HG02763 (cell line): Measurements from ENCODE around the gene GLG1.
"Not testable (repeated sequence)": the region's sequence is repeated elsewhere in the genome, so short reads cannot be mapped to it uniquely, and the experiment has no call there.

ENCODE experiments used
- ATAC-seq: cut with Tn5 transposase; IDR thresholded peaks from one replicate; pipeline ENCODE4 v1.9.1; 2021; ENCODE audit warnings: mild to moderate bottlenecking, moderate library complexity; ENCODE audit not compliant: unreplicated experiment

The GLG1 gene

DNA sequence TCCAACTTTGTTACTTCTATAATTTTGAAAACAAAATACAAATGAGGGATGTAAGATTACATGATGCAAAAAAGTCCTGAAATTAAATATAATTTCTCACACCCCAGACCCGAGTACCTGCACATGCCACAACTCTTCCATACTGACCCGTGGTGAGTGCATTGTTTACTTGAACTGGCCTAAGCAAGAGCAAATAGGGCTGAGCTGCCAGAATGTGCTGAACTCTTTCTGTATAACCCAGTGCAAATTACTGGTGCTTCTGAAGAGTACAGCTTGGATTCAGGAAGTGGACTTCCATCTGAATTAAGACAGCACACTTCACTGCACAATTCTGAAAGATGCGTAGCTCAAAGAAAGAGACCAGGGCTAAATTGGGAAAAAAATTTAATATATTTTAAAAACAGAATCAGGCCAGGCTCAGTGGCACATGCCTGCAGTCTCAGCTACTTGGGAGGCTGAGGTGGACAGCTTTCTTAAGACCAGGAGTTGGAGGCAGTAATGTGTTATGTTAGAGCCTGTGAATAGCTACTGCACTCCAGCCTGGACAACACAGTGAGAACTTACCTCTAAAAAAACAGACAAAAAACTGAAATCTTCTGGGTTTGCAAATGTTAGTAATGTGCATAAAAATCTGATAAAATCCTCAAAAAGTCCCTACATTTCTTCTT, 63.9 kb downstream of the GLG1 start:
- ATAC-seq: not testable (repeated sequence)

DNA sequence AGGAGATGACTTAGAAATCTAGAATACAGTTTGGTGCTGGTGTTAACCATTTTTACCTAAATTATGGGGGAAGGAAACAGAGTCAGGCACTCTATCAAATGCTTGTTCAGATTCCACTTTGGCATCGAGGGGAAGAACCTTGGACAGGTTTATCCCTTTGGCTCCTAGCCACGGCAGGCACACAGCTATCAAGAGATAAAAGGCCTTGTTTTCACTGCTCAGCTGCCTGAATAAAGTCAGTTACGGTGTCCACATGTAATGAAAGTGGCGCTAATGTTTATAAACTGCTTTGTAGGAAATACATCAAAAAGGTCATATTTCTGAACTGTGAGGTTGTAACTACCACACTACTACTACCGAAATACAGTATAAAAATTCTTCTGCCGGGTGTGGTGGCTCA, 66.3 kb downstream of the GLG1 start:
- not testable (repeated sequence) for ATAC-seq

DNA sequence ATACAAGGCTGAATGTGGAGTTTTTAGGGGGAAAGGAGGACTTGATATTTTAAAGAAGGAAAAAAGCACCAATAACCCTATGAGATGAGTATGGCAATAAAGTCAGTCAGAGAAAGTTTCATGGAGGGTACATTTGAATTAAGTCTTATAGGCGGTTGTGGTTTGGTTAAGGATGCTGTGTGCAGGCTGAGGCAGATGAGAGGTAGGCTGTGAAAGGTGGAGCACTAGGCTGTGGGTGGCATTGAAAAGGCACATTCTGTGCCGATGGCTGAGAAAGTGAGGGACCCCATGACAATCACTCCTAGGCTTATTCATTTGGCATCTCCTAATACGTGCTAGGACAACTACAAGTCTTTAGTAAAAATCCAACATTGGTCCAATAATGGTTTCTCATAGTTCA, 68.1 kb downstream of the GLG1 start:
- not testable (repeated sequence) for ATAC-seq

DNA sequence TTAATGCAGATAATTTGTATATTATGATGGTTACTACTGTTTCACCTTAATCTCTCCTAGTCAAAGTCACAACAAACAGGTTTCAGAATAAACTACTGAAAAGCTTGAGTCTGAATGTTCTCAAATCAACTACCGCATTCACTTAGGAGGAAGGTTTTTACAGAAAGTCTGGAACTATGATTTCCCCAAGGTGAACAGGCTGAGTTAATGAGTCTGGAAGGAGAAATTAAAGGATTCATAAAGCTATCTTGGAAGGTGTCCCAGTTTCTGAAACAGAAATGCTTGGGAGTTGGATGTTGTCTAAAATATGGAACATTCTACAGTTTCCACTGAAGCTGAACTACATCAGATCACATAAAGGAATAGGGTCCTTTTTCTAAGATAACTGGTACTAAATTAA, 69.2 kb downstream of the GLG1 start:
- not testable (repeated sequence) for ATAC-seq

DNA sequence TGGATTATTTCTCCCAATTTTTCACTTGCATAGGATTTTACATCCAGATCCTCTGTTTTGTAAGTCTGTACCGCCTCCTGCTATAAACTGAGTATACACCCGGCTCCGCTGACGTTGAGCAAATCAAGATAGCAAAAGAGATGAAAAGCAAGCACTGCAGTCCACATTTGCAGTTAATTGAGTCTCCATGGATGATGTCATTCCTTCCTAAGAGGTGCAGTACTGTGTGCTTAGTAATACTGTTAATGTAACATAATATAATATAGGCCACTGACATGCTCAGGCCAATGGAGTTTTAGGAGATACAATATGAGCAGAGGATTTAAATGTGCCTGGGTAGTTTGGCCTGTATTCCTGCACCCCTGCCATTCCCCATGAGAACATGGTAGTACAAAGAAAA, 72.3 kb downstream of the GLG1 start:
- not testable (repeated sequence) for ATAC-seq

DNA sequence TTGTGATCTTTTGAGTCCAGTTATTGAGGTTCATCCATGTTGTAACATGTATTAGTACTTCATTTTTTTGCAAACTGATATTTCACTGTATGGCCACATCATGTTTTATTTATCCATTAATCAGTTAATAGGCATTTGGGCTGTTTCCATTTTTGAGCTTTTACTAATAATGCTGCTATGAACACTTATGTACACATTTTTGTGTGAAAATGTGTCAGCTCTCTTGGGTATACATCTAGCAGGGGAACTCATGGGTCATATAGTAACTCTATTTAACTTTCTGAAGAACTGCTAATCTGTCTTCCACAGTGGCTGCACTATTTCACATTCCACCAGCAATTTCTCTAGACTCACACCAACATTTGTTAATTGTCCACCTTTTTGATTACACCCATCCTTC, 82.0 kb downstream of the GLG1 start:
- no peak for ATAC-seq

DNA sequence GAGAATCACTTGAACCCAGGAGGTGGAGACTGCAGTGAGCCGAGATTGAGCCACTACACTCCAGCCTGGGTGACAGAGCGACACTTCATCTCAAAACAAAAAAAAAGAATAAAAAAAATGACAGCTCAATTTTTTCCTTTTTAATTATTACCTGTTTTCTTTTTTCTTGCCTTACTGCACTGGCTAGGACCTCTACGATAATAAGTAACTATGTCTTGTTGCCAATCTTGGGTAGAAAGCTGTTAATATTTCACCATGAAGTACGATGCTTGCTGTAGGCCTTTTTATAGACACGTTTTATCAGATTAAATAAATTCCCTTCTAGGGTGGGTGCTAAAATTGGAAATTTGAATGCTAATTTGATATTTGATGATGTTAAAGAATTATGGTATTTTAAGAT, 82.8 kb downstream of the GLG1 start:
- ATAC-seq: no peak

DNA sequence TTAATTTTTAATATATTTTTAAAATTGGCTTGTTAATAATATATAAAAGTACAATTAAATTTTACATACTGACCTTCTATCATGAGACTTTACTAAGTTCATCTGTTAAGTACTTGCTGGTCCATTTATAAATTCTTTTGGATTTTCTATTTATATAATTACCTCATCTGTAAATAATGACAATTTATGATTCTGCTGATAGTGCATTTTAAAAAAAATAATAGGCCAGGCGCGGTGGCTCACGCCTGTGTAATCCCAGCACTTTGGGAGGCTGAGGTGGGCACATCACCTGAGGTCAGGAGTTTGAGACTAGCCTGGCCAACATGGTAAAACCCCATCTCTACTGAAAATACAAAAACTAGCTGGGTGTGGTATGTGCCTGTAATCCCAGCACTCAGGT, 83.2 kb downstream of the GLG1 start:
- ATAC-seq: not testable (repeated sequence)

DNA sequence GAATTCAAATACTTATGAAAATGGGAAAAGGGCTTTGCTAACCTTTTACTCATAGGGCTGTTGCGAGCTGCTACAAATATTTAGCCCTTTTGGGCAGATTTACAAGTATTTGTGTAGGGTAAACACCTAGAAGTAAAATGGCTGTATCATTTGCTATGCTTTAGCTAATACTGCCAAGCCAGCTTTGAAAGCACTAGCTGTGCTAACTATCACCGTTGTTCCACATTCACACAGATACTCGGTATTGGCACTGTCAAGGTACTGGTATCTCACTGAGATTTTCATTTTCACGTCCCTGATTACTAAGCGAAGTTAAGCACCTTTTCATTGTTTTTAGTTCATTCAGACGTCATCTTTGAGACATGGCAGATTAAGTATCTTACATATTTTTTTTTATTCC, 84.8 kb downstream of the GLG1 start:
- ATAC-seq: no peak

DNA sequence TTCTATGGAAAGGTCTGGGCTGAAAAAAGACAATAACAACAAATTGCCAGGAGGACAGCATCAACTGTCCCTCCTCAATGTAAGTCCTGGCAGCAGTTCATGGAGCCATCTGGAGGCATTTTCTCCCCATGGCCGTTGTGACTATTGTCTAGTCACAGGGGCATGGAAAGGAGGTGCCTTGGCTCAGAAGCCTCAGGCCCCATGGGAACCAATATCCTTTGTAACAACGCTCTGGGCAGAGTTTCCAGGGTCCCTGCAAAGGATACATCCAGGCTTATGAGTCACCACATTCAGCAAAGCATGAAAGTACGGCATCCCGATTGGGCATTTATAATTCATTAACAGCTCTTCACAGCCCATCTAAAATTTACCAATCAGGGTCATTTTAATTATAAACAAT, 85.2 kb downstream of the GLG1 start:
- no peak for ATAC-seq

DNA sequence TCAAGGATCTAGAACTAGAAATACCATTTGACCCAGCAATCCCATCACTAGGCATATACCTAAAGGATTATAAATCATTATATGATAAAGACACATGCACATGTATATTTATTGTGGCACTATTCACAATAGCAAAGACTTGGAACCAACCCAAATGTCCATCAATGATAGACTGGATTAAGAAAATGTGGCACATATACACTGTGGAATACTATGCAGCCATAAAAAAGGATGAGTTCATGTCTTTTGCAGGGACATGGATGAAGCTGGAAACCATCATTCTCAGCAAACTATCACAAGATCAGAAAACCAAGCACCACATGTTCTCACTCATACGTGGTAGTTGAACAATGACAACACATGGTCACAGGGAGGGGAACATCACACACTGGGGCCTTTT, 88.0 kb downstream of the GLG1 start:
- ATAC-seq: not testable (repeated sequence)

DNA sequence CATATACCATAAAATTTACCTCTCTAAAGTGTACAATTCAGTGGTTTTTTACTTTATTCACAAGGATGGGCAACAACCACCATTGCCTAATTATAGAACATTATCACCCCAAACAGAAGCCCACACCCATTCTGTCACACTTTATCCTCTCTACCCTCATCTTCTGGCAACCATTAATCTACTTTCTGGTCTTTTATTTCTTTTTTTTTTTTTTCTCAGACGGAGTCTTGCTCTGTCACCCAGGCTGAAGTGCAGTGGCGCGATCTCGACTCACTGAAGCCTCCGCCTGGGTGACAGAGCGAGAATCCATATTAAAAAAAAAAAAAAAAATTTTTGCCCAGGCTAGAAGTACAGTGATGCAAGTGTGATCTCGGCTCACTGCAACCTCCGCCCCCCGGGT, 95.0 kb downstream of the GLG1 start:
- no peak for ATAC-seq

DNA sequence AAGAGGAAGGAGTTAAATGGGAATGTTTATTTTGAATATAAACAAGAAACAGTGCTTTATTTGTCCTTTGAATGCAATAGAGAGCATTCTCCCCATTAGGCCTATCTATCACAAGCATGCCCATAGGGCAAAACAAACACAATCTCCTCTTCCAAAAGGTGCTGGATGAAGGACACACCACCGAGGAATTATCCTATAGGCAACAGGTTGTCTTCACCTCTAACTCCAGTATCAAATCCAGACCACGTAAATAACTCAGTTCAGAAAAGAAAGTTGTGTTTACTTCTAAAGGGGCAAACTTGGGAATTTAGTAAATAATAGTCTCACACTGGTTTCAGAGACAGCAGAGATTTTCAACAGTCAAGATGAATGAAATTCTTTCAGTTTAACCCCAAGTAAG, 101.9 kb downstream of the GLG1 start:
- no peak for ATAC-seq

DNA sequence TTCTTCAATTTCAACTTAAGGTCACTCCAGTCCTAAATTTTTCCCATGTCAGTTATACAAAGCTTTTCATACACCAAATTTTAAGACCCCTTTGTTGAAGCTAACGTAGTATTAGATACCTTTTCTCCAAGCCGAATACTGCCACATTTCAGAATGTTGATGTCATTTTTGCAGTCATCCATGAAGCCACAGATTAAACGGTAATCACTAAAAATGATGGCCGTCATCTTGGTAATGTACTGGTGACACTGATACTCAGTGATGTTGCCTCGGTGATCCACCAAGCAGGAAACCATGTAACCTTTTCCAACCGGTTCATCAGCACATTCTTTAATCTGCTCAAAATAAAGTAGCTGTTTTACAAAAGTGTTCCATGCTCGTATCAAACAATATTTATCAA, 103.5 kb downstream of the GLG1 start:
- ATAC-seq: no peak

DNA sequence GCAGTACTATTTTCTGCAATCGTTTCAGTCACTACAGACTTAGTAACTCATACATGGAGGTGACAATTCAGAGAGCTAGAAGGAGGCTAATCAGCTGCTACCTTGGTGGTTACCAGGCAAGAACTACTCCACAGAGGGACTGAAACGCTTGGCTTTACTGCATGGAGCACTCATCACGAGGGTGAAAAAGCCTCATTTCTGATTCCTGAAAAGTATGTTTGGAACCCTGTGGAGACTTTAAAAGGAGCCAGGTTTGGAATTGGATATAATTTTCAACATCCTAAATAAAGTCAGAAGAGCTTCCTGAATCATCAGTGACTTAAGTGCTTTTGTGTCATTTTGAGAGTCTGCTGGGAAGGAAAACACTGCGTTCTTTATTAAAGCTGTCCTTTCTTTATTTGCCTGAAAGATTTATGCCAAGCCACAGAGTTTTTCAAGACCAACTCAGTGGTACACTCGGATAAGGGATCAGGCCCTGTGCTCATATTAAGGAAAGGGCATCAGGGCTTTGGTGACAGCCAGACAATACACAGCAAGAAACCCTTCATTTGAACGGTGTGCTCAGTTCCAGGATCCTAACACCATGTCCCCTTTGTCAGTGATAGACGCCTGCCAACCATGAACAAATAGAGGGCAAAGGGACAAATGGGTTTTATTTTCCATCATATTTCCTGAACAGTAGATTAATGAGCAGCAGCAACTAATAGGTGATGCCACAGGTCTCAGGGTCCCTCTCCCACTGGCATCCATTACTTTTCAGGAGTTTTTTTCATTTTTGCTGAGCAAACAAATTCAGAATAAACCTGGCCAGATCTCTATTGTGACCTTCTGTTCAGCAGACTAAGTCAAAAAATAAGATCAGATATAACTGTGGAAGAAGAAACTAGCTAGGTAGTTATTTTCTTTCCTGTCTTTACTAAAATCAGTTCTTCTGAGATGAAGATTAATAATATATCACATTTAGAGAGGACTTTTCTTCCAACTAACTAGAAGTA, 105.1 kb downstream of the GLG1 start:
- no peak for ATAC-seq

DNA sequence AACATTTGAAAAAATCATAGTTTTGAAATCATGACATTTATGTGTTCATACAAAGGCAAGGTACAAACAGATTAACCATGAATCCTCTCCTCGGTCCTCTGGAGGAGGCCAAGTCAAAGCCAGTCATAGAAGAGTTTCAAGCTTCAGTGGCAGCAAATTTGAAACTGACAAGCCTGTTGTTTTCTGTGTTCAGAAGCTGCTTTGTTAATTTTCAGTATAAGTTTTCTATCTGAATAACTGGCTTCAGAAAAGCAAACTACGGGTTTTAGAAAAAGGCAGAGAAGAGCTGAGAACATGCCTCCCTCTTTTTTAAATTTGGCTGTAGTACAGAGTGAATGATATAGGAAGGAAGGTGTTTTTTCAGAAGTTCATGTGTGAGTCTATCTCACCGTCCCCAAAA, 106.0 kb downstream of the GLG1 start:
- no peak for ATAC-seq

DNA sequence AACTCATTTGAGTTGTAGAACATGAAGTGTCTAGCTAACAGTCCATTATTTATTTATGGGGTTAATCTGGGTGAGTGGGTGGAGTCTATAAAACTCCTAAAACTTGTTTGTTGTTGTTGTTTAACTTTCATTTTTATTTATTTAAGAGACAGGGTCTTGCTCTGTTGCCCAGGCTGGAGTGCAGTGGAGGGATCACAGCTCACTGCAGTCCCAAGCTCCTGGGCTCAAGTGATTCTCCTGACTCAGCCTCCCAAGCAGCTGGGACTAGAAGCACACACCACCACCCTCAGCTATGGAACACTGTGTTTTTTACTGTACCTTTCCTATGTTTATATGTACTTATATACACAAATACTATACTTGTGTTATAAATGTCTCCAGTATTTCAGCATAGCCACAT, 107.8 kb downstream of the GLG1 start:
- no peak for ATAC-seq

DNA sequence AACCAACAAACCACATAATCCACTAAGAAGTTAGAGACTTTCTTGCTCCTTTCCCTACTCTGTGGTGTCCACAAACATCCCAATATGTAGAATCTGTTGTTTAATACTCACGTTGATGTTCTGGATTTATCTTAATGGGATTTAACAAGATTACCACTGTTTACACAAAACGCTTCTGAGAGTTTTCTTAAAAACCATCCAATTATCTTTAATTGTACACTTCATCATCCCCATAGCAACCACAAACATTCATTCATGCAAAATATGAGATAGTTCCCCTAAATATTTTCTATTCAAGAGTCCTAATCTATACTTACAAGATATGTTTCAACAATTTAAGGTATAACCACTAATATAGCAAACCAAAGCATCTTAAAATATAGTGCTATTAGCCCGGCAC, 109.2 kb downstream of the GLG1 start:
- no peak for ATAC-seq

DNA sequence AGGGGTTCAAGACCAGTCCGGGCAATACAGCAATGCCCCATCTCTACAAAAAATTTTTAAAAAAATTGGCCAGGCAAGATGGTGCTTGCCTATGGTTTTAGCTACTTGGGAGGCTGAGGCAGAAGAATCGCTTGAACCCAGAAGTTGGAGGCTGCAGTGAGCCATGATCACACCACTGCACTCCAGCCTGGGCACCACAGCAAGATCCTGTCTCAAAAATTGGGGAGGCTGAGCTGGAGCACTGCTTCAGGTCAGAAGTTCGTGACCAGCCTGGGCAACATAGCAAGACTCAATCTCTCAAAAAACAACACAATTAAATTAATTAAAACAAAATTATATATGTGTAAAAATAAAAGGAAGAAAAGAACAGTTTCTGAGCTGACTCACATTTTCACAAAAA, 110.9 kb downstream of the GLG1 start:
- ATAC-seq: no peak

DNA sequence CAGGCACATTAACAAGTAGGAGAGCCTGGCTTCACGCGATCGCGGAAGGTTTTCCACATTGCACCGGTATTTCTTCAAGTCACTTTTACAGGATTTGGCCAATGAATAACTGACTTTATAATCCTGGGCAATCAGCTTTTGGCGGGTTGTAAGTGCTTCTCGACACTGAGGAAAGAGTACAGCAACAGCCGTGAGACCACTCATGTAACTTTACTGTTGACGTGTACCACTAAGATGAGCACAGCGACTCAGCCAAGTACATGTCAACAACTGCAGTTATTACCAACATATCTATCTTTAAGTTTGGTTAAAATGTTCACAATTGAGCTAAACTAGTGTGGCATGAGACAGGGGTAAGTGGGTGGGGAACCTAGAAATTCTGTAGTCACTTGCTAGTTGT, 113.9 kb downstream of the GLG1 start:
- no peak for ATAC-seq

DNA sequence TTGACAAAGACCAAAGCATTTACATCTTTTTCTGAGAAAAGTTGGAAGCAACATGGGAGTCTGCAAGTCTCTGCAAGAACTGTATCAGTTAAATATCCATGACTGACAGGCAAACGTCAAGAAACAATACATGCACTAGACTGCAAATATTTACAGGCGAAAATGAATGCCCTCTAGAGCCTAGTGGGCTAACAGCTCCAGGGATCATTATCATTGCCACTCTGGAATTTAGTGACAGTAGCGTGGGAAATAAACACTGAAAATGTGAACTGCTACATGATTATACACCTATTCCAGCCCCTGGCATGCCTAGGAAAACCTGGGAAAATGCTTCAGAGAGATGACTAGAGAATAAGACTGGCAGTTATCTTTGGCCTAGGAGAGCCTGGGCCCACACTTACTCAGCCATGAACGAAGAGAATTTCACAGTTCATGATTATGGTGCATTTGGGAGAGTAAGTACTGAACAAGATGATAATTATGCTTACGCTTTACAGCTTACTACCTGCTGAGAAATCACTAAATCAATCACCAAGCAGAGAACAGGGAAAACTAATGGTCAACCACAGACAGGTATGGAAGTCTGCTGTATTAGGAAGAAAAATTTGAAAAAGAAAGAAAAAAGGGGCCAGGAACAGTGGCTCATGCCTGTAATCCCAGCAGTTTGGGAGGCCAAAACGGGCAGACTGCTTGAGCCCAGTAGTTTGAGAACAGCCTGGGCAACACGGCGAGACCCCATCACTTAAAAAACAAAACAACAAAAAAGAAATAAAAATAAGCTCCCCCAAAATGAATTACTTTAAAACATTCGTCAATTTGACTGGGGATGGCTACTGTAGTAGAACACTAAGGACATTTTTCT, 119.0 kb downstream of the GLG1 start:
- no peak for ATAC-seq
